ENCODE results near the gene ALKBH3.

The ALKBH3 gene

GRCh38 chr11:43933608-43934551, 53.2 kb downstream of the ALKBH3 start:
- Histone ChIP-seq H3K4me1 (ENCODE audit: insufficient read depth, low read length) (no peaks in the 10 kb centered on the region), H3K79me2 (ENCODE audit: insufficient read depth, low read length) (no peaks in the 10 kb centered on the region), H3K4me3 (ENCODE audit: low read depth in 1 of 2, low read length in 2 of 2) (no peak overlapping the region), H3K9me3 (ENCODE audit: insufficient read depth, low read length, severe bottlenecking) (no peaks in the 10 kb centered on the region), H3K27me3 (ENCODE audit: insufficient read depth, low read length, poor library complexity) (no peaks in the 10 kb centered on the region), H3K27ac (ENCODE audit: low read length) (no peak overlapping the region), H3K4me2 (ENCODE audit: insufficient read depth, low read length) (no peak overlapping the region), H2AFZ (ENCODE audit: low read depth, low read length) (no peak overlapping the region), H3K36me3 (ENCODE audit: insufficient read depth, low read length) (no peaks in the 10 kb centered on the region), H3K9ac (ENCODE audit: low read depth, low read length) (no peak overlapping the region), H4K20me1 (ENCODE audit: insufficient read depth, low read length) (no peaks in the 10 kb centered on the region; the same call in 1 of the 2 replicates)
- ATAC-seq (ENCODE audit: insufficient read depth, low read depth) (no peak), DNase-seq (no peak)
- TF ChIP-seq EZH2 (IDR thresholded peaks at IDR 0.05; ENCODE audit: borderline replicate concordance, low read depth, low read length, severe bottlenecking): no peak

GRCh38 chr11:43934601-43935423, 54.2 kb downstream of the ALKBH3 start:
- no peak overlapping the region for H2AFZ ChIP-seq (ENCODE audit: low read depth, low read length)
- ATAC-seq (ENCODE audit: insufficient read depth, low read depth) (no peak), DNase-seq (no peak)

GRCh38 chr11:43935424-43935979, 54.9 kb downstream of the ALKBH3 start:
- Histone ChIP-seq H3K4me2 (ENCODE audit: insufficient read depth, low read length) (no peak overlapping the region), H3K4me1 (ENCODE audit: insufficient read depth, low read length) (no peaks in the 10 kb centered on the region), H3K9me3 (ENCODE audit: insufficient read depth, low read length, severe bottlenecking) (no peaks in the 10 kb centered on the region), H3K27me3 (ENCODE audit: insufficient read depth, low read length, poor library complexity) (no peaks in the 10 kb centered on the region), H4K20me1 (ENCODE audit: insufficient read depth, low read length) (no peaks in the 10 kb centered on the region; the same call in 1 of the 2 replicates), H3K79me2 (ENCODE audit: insufficient read depth, low read length) (no peaks in the 10 kb centered on the region), H2AFZ (ENCODE audit: low read depth, low read length) (no peak overlapping the region), H3K4me3 (ENCODE audit: low read depth in 1 of 2, low read length in 2 of 2) (no peak overlapping the region), H3K9ac (ENCODE audit: low read depth, low read length) (no peak overlapping the region), H3K36me3 (ENCODE audit: insufficient read depth, low read length) (no peaks in the 10 kb centered on the region), H3K27ac (ENCODE audit: low read length) (no peak overlapping the region)
- DNase-seq: no peak
- ATAC-seq (ENCODE audit: insufficient read depth, low read depth): no peak
- TF ChIP-seq EZH2 (IDR thresholded peaks at IDR 0.05; ENCODE audit: borderline replicate concordance, low read depth, low read length, severe bottlenecking) (no peak), CTCF (IDR thresholded peaks at IDR 0.05; ENCODE audit: borderline replicate concordance, extremely low read depth, low read length, poor library complexity, severe bottlenecking) (no peak)

More at GRCh38 chr11:43934601-43935423, 54.2 kb downstream of the ALKBH3 start:
- Histone ChIP-seq H3K4me2 (ENCODE audit: insufficient read depth, low read length) (no peak overlapping the region), H3K4me3 (ENCODE audit: low read depth in 1 of 2, low read length in 2 of 2) (no peak overlapping the region), H3K36me3 (ENCODE audit: insufficient read depth, low read length) (no peaks in the 10 kb centered on the region), H3K4me1 (ENCODE audit: insufficient read depth, low read length) (no peaks in the 10 kb centered on the region), H3K9me3 (ENCODE audit: insufficient read depth, low read length, severe bottlenecking) (no peaks in the 10 kb centered on the region), H3K9ac (ENCODE audit: low read depth, low read length) (no peak overlapping the region), H4K20me1 (ENCODE audit: insufficient read depth, low read length) (no peaks in the 10 kb centered on the region; the same call in 1 of the 2 replicates), H3K27ac (ENCODE audit: low read length) (no peak overlapping the region), H3K27me3 (ENCODE audit: insufficient read depth, low read length, poor library complexity) (no peaks in the 10 kb centered on the region), H3K79me2 (ENCODE audit: insufficient read depth, low read length) (no peaks in the 10 kb centered on the region)
- TF ChIP-seq EZH2 (IDR thresholded peaks at IDR 0.05; ENCODE audit: borderline replicate concordance, low read depth, low read length, severe bottlenecking) (no peak), CTCF (IDR thresholded peaks at IDR 0.05; ENCODE audit: borderline replicate concordance, extremely low read depth, low read length, poor library complexity, severe bottlenecking) (no peak)

Measured in DND-41 (cell line).